HepG2 (cell line): ENCODE data around the gene NUCB1.
"Not testable (repeated sequence)": the region's sequence is repeated elsewhere in the genome, so short reads cannot be mapped to it uniquely, and the experiment has no call there.

ENCODE experiments used
- ATF7-NPFF ChIP-seq: sonication (generic); formaldehyde crosslinking; IDR thresholded peaks from 2 replicates; pipeline ENCODE4 v1.8.1; 2023; ENCODE audit warnings: mild to moderate bottlenecking, low read depth, missing genetic modification reagents, moderate library complexity
- CHD4 ChIP-seq: fragments of 200-600 bp; sonication (generic); IDR thresholded peaks from 2 replicates; pipeline ENCODE4 v1.7.0; 2017; ENCODE audit warnings: mild to moderate bottlenecking, low read length, borderline replicate concordance
- FOXM1 ChIP-seq: sonication (generic); formaldehyde crosslinking; IDR thresholded peaks from 2 replicates; pipeline ENCODE4 v1.5.0; 2020; ENCODE audit warnings: missing genetic modification reagents
- NFE2L1 ChIP-seq: sonication (generic); formaldehyde crosslinking; IDR thresholded peaks from 2 replicates; pipeline ENCODE4 v1.4.0; 2020; ENCODE audit warnings: missing genetic modification reagents, mild to moderate bottlenecking, borderline replicate concordance
- PHF8 ChIP-seq: sonication (generic); formaldehyde crosslinking; IDR thresholded peaks from 2 replicates; pipeline ENCODE4 v1.5.0; 2020; ENCODE audit warnings: missing genetic modification reagents
- TCF12 ChIP-seq, 2 experiments: fragments of 450-650 bp in 1 of 2; sonication (generic) in 1 of 2; formaldehyde crosslinking in 1 of 2; IDR thresholded peaks; 2 replicates each; pipeline versions ENCODE4 v1.6.1 to v1.8.0; 2017 to 2022; ENCODE audit warnings: antibody characterized with exemption in 1 of 2, mild to moderate bottlenecking in 1 of 2, missing genetic modification reagents in 1 of 2, moderate library complexity in 1 of 2
- ZNF609 ChIP-seq: sonication (generic); formaldehyde crosslinking; IDR thresholded peaks from 2 replicates; pipeline ENCODE4 v1.4.0; 2020; ENCODE audit warnings: mild to moderate bottlenecking, missing genetic modification reagents, borderline replicate concordance
- ZNF629 ChIP-seq: sonication (generic); formaldehyde crosslinking; conservative IDR thresholded peaks from 2 replicates; pipeline ENCODE4 v1.5.0; 2020; ENCODE audit warnings: missing genetic modification reagents
- ZNF704 ChIP-seq: sonication (generic); formaldehyde crosslinking; IDR thresholded peaks from 2 replicates; pipeline ENCODE4 v1.8.1; 2023; ENCODE audit warnings: mild to moderate bottlenecking, inconsistent platforms, moderate library complexity, missing genetic modification reagents, borderline replicate concordance

DNA sequence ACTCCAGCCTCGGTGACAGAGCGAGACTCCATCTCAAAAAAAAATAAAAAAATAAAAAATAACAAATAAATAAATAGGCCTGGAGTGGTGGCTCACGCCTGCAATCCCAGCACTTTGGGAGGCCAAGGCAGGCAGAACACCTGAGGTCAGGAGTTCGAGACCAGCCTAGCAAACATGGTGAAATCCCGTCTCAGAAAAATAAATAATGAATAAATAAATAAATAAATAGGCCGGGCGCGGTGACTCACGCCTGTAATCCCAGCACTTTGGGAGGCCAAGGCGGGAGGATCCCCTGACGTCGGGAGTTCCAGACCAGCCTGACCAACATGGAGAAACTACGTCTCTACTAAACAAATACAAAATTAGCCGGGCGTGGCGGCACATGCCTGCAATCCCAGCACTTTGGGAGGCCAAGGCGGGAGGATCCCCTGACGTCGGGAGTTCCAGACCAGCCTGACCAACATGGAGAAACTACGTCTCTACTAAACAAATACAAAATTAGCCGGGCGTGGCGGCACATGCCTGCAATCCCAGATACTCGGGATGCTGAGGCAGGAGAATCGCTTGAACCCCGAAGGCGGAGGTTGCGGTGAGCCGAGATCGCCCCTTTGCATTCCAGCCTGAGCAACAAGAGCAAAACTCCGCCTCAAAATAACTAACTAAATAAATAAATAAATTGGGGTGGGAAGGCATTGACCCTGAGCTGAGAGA lies 28.5 kb upstream of the NUCB1 start:
- not testable (repeated sequence) for TF ChIP-seq NFE2L1 (CRISPR knock-in tag); ZNF629 (CRISPR knock-in tag); TCF12 (IDR thresholded peaks at IDR 0.05); TCF12 (CRISPR knock-in tag; IDR thresholded peaks at IDR 0.05); PHF8 (CRISPR knock-in tag); ZNF704; CHD4; FOXM1 (CRISPR knock-in tag); ATF7-NPFF (CRISPR knock-in tag); ZNF609 (CRISPR knock-in tag)
